Dermis blood vessel endothelial cell (primary cell): ENCODE results near the gene CTU1. TPM values are rescaled to one million over a fixed set of nuclear protein-coding genes. Genes with fewer than 3 reads are reported as not detected.
A peak's percentile ranks its signal among the peaks of the same experiment; 100 is the strongest.

ENCODE experiments used
- DNase-seq: peaks from one replicate; pipeline ENCODE4 v3.0.0; 2010
- total RNA-seq: library from RNA; depleted of rRNA; stranded (reverse); fragments of >200 nt; gene quantifications from 2 replicates; pipeline ENCODE4 v1.2.3, GENCODE V29; 2014

Gene CTU1
- total RNA-seq, 1 donor from 2014 or later: 15.8 TPM

GRCh38 chr19:51102991-51103390, 5.2 kb downstream of the CTU1 start:
- DNase-seq: no peak

DNA sequence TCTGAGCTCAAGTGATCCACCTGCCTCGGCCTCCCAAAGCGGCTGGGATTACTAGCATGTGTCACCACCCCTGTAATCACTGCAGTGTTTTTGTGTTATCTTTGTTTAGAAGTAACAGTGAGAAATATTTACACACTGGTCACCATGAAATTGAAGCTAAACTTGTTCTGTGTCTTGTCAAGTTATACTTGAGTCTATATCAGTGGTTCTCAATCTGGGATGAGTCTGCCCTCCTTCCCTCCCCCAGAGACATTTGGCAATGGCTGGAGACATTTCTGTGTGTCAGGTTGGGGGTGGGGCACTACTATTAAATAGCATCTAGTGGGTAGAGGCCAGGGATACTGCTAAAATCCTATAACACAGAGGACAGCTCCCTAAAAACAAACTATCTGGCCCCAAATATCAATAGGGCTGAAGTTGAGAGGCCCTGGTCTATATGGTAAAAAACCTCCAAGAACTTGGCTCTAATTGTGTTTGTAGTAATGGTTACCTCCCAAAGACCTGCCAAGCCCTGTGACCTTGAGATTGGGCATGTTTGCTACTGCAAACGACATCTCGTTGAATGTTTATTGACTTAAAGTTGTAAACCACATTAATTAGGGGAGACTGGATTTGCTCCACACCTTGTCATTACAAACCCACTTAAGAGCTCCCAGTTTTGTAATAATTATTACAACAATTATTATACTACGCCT, 6.9 kb downstream of the CTU1 start:
- DNase-seq: no peak

DNA sequence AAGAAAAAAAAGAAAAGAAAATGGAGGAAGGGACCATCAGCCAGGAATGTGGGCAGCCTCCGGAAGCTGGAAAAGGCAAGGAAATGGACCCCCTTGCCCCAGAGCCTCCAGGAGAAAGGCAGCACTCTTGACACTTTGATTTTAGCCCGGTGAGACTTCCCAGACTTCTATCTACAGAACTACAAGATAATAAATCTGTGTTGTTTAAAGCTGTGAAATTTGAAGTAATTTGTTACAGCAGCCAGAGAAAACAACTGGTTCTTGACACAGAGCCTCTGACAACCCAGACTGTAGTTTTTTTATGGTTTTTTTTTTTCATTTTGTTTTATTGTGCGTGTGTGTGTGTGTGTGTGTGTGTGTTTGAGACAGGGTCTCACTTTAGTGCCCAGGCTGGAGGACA, 7.6 kb downstream of the CTU1 start:
- no peak for DNase-seq

- DNase-seq: no peak
Observed at GRCh38 chr19:51099047-51099382, 9.2 kb downstream of the CTU1 start.

DNA sequence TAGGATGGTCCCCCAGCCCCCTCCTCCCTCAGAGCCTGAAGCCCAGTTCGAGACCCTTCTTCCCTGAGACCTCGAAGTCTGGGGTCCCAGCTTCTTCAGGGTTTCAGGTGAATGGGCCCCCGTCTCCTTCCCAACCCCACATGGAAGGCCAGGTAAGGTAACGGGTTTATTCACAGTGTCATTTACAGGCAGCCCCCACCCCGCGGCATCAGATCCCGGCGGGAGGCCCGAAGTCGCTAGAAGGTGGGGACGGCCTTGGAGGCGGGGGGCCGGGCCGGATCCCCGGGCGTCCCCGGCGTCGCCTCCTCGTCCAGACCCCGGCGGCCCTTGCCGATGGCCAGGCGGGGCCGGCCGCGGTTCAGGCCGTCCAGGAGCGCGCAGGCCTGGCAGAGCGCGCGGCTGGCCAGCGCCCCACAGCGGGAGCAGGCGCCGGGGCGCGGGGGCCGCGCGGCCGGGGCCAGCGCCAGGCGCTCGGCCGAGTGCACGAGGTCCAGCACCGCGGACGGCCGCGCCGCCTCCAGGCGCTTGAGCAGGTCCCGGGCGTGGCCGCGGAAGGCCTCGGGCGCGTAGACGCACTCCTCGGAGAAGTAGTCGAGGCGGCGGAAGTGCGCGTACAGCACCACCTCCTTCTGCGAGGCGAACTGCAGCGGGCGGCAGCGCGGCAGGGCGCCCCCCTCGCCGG, 9.7 kb downstream of the CTU1 start:
- no peak for DNase-seq

DNA sequence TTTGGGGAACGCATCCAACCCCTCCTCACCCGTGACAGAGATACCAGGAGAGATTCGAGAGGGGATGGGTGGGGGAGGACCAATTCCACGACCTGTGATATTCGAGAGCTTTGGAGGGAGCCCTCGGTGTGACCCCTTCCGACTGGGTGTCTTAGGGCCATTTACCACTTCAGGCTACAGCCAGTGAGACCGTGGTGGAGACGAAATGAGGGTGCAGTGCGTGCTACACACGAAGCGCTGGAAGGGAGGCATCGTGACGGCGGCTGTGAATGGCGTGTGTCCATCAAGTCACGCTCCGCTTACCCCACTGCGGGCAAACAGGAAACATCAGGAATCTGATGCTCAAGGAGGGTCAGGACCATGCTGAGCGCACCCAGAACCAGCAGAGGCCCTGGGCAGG, 10.4 kb downstream of the CTU1 start:
- no peak for DNase-seq

GRCh38 chr19:51097166-51097738, 11.0 kb downstream of the CTU1 start:
- peak; percentile 70 for DNase-seq

DNA sequence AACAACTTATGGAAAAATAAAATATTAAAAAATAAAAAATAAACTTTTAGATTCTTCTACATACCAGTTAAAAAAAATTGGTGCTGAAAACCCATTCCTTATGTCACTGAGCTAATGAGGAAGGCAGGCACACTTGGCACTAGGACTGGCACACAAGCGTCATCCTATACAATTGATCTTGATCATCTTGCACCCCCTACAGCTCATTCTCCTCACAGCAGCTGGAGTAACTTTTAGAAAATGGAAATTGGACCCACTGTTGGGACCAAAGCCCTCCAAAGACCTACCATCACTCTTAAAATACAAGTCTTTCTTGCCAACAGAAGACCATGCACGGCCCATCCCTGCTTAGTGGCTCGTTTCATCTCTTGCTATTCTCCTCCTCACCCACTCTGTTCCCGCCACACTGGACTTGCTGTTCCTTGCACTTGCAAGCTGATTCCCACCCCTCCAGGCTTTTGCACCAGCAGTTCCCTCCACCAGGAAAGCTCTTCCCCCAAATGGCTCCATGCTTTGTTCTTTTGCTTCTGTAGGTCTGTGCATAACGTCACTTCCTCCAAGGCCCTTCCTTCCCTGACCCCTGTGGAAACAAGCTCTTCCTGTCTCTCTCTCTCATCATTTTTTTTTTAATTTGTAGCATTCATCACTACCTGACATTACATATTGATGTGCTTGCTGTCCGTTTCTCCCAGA, 11.6 kb downstream of the CTU1 start:
- peak; percentile 43 for DNase-seq

- DNase-seq: peak; percentile 44
Observed at GRCh38 chr19:51094696-51095279, 13.4 kb downstream of the CTU1 start.

- DNase-seq: peak; percentile 24
Observed at GRCh38 chr19:51093510-51094345, 14.5 kb downstream of the CTU1 start.

DNA sequence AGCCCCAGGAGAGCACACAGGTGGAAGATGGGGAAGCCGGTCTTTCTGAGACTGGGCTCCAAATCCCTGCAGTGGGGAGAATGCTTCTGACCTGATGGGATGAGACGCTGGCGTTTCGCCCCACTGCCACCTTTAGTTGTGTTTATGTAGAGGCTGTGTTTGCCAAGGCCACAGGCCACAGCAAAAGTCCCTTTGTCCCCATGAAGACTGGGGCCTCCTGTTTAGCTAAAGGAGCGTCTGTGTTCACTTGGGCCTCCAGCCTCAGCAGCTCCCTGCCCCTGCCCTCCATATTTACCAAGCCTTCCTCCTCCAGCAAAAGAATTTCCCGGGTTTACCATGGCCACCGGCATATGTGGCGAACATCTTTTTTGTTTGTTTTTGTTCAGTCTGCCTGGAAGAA, 15.1 kb downstream of the CTU1 start:
- no peak for DNase-seq

DNA sequence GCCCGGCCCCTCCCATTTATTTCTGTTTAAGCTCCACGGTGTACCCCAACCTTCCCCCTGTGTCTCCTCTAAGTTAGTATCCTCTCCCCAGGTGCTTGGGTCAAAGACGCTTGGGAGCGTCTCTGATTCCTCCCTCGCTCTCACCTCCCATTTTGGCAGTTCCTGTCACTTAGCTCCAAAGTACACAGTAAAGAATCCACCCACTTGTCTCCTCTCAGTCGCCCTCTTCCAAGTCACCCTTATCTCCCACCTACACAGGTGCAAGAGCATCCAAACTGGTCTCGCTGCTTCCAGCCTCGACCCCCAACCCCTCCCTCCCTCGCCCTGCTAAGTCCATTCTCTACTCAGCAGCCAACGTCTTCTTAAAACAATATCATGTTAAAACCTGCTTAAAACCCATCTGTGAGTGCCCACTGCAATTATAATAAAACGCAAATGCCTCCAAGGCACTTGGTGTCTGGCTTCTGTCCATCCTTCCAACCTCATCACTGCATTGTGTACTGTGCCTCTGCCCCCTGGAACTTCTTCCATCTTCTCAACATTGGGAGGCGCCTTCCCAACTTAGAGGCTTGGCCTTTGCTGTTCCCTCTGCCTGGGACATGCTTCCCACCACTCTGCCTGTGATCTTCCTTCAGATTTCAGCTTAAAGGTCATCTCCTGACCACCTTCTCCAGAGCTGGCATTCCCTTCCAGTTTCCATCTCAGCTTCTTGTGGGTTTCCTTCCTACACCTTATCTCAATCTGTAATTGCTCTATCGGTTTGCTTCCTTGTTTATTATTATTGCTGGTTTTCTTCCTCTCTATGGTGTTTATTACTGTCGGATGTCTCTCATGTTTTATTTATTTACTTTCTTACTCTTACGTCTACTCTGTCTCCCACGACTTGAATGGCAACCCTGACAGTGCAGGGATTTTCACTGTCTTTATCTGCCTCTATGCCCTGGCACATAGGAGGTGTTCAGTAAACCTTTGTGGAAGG, 16.0 kb downstream of the CTU1 start:
- no peak for DNase-seq

DNA sequence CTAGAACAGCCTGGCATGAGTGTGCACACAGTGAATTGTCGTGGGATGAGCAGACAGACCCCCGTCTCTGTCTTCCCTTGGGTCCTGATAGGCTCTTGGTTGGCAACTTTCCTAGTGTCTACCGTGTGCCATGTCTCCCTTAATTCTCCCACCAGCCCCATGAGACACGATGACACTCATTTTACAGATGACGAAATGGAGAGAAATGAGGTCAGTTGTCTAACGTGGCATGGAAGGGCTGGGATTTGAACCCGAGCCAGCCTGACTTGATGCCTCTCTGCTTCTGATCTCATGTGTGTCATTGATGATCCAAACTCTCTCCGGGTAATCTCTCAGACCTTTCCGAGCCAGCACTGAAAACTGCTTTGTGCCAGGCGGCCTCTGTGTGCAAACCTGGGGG, 17.1 kb downstream of the CTU1 start:
- no peak for DNase-seq

GRCh38 chr19:51090471-51090870, 17.7 kb downstream of the CTU1 start:
- DNase-seq: no peak

DNA sequence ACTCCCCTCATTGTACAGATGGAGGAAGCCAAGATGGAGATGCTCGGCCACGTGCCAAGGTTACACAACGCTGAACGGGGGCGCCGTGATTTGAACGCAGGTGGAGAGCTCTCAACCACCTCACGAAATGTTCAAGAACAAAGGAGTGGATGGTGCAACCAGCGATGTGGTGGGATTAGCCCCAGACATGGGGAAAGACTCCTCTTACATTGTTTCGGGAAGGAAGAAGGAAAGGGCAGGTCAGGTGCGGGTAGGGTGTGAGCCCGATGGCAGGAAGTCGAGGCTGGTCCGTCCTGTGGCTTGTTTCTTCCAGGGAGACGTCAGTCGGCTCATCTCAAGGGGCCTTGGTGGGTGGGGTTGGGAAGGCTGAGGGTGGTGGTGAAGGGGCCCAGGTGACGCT, 18.4 kb downstream of the CTU1 start:
- DNase-seq: no peak

- DNase-seq: no peak
Observed at GRCh38 chr19:51086153-51086850, 21.9 kb downstream of the CTU1 start.

DNA sequence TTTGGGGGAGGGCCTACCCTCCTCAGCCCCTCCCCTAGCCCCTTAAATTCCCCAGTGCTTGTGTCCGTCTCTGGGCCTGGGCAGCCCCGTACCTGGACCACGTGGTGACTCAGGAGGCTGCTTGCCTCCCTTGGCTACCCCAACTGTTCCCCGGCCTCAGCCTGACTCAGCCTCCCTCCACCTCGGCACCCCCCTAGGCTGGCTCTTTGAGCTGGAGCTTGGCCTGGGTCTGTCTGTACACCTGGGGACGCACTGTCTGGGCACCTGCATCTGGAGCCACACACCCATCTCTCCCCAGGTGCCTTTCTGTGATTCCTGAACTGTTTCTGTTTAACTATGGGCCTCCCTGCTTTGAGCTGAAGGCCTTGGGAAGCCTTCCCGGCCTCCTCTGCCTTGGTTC, 23.7 kb downstream of the CTU1 start:
- DNase-seq: no peak

GRCh38 chr19:51083783-51084182, 24.4 kb downstream of the CTU1 start:
- no peak for DNase-seq

GRCh38 chr19:51083181-51083580, 25.0 kb downstream of the CTU1 start:
- DNase-seq: no peak

DNA sequence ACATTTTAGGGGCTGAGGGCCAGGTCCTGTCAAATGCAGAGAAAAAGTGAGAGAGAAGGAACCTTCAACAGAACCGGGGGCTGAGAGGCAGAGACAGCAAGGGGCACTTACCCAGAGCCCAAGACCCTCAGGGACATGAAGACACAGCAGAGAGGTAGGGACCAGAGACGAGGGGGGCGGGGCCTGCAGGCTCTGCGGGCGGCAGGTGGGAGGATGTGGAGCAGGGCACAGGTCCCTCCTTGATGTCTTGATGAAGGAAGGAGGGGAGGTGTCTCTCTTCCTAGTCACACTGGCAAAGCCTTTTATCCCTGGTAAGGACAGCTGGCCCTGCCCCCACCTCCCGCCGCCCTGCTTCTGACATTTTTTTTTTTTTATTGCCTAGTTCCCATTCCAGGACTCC, 25.6 kb downstream of the CTU1 start, which contains the start of gene KLK14:
TSS of gene KLK14 (minus strand) at position 277 of the 400 bp plus-strand sequence. CDS start at position 4, 273 bp downstream.
- DNase-seq: no peak
